ENCODE results near the gene DNAJC25.
A peak's percentile ranks its signal among the peaks of the same experiment; 100 is the strongest.

DNAJC25 gene

DNA sequence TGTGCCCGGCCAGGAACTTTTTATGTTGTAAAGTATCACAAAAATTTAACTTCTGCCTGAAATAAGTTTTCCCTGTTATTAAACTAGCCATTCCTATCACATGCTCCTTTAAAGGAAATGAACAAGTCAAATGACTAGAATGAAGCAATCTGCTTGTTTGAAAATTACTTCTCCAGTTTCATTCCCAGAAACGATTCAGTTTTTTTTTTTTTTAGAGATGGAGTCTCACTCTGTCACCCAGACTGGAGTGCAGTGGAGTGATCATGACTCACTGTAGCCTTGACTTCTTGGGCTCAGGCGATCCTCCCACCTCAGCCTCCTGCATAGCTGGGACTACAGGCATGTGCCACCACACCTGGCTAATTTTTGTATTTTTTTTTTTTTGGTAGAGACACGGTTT is 16.9 kb downstream of the DNAJC25 start:
- no peak for DNase-seq (ENCODE audit: low spot score)
- in situ Hi-C loops (cut with MboI; ENCODE audit: low sequenced_read_pairs, unreplicated experiment): no loop called here
- TF ChIP-seq, protein P1, sequence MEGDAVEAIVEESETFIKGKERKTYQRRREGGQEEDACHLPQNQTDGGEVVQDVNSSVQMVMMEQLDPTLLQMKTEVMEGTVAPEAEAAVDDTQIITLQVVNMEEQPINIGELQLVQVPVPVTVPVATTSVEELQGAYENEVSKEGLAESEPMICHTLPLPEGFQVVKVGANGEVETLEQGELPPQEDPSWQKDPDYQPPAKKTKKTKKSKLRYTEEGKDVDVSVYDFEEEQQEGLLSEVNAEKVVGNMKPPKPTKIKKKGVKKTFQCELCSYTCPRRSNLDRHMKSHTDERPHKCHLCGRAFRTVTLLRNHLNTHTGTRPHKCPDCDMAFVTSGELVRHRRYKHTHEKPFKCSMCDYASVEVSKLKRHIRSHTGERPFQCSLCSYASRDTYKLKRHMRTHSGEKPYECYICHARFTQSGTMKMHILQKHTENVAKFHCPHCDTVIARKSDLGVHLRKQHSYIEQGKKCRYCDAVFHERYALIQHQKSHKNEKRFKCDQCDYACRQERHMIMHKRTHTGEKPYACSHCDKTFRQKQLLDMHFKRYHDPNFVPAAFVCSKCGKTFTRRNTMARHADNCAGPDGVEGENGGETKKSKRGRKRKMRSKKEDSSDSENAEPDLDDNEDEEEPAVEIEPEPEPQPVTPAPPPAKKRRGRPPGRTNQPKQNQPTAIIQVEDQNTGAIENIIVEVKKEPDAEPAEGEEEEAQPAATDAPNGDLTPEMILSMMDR (IDR thresholded peaks at IDR 0.05; ENCODE audit: borderline replicate concordance, control extremely low read depth, extremely low read depth, insufficient read depth, missing control alignments): no peak

DNA sequence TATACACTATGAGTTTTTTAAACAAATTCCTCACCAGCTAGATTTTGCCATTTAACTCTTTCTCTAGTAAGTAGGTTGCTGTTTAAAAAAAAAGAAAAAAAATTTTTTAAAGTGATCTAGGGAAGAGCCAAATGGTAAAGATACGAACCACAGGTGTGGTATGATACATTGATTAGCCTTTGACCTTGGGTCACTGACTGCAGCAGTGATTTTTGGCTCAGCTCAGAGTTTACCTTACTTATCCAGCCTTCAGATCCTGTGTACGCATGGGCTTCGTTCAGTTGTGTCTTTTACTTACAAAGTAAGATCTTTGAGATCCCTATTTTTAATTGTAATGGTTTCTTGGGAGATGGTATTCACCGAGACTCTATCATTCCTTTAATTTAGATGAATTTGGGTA is 17.9 kb downstream of the DNAJC25 start:
- in situ Hi-C loops (cut with MboI; ENCODE audit: low sequenced_read_pairs, unreplicated experiment): no loop called here
- TF ChIP-seq, protein P1 (IDR thresholded peaks at IDR 0.05; ENCODE audit: borderline replicate concordance, control extremely low read depth, extremely low read depth, insufficient read depth, missing control alignments): no peak

DNA sequence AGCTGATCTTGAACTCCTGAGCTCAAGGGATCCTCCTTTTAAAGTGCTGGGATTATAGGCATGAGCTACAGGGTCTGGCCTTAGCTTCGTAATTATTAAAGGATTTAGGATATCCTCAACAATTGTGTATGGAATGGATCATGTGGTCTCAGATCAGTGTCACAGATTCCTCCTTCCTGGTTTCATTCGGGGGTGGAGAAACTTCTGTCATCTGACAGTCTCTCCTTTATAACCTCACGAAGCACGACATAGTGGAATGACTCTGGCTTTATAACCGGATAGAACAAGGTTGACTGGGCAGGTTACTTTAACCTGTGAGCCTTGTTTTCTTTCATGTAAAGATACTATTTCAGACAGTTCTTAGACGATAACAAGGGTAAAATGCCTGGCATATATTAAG is 25.9 kb downstream of the DNAJC25 start:
- in situ Hi-C loops (cut with MboI; ENCODE audit: low sequenced_read_pairs, unreplicated experiment): no loop called here
- DNase-seq (ENCODE audit: low spot score): no peak
- TF ChIP-seq, protein P1 (IDR thresholded peaks at IDR 0.05; ENCODE audit: borderline replicate concordance, control extremely low read depth, extremely low read depth, insufficient read depth, missing control alignments): no peak

More for the DNA sequence above, 17.9 kb downstream of the DNAJC25 start:
- DNase-seq (ENCODE audit: low spot score): no peak

DNA sequence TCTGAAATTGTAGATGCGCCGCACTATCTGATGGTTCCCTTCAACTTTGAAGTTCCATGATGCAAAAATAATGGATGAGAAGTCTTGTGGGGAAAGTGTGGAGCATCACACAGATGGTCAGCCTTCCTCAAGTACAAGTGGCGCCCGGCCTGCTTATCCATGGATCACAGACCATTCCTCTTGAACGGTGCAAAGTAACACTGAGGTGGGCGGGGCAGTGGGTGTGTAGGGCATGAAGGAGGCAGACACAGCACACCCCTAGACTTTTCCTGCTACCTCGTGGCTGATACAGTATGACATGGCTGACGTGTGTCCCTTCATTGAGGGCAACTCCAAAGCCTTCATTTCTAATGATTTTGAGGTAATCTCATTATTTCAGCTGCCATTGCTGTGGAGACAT is 27.8 kb downstream of the DNAJC25 start:
- in situ Hi-C loops (cut with MboI; ENCODE audit: low sequenced_read_pairs, unreplicated experiment): no loop called here
- DNase-seq (ENCODE audit: low spot score): no peak
- TF ChIP-seq, protein P1 (IDR thresholded peaks at IDR 0.05; ENCODE audit: borderline replicate concordance, control extremely low read depth, extremely low read depth, insufficient read depth, missing control alignments): no peak

DNA sequence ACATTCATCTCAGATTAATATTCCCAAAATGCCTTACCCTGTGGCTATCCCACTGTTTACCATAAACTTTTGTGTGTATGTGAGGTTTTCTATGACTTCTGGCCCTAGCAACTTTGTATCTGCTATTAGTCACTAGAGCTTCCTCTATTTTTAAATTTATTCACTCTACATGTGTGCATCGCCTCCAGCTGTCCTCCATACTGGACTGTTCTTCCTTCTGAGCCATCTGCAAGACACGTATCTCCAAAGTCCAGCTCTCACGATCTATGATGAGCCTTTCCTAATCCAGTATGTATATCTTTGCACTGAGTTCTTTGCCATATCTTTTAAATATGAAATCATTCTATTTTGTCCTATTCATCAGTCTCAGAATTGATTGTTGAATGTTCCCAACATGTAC is 28.6 kb downstream of the DNAJC25 start:
- DNase-seq (ENCODE audit: low spot score): no peak
- in situ Hi-C loops (cut with MboI; ENCODE audit: low sequenced_read_pairs, unreplicated experiment): no loop called here
- TF ChIP-seq, protein P1 (IDR thresholded peaks at IDR 0.05; ENCODE audit: borderline replicate concordance, control extremely low read depth, extremely low read depth, insufficient read depth, missing control alignments): no peak

DNA sequence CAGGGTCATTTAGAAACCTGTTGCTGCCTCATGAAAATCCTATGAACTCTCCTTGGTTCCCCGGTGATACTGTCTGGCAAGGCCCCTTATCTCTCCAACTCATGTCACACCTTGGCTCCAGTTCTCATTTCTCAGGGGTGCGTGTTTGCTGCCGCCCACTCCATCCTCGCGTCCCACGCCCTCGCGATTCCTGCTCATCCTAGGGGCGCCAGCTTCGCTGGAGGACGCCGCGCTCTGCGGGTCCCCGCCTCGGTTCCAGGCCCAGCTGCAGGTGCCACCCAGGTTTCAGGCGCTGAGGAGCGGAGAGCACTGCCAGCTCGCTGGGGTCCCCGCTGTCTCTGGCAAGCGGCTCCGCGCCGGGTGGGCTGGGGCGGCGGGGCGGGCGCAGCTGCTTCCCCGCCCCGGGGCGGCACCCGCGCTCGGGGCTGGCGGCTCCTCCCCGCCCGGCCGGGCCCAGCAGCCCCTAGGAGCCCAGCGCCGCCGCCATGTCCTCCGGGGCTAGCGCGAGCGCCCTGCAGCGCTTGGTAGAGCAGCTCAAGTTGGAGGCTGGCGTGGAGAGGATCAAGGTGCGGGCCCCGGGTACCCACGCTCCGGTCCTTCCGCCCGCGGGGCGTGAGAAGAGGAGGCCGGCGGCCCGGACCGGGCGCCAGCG is 30.1 kb downstream of the DNAJC25 start, which contains the start of gene GNG10:
TSS of gene GNG10 (plus strand) at position 456 of the 652 bp plus-strand sequence. CDS start at position 486, 30 bp downstream.
- in situ Hi-C loops (cut with MboI; ENCODE audit: low sequenced_read_pairs, unreplicated experiment): no loop called here
- TF ChIP-seq, protein P1 (IDR thresholded peaks at IDR 0.05; ENCODE audit: borderline replicate concordance, control extremely low read depth, extremely low read depth, insufficient read depth, missing control alignments): no peak
- DNase-seq (ENCODE audit: low spot score): peak; percentile 94

Data from GM13976 (cell line).